AML-193 (cell line): ENCODE measurements around the gene BACE2.
"Not testable (repeated sequence)": the region's sequence is repeated elsewhere in the genome, so short reads cannot be mapped to it uniquely, and the experiment has no call there.

ENCODE experiments used
- DNase-seq, 2 experiments: peaks; one replicate each; lab custom pipeline; 2025; lab: John Stamatoyannopoulos, UW

BACE2 gene

DNA sequence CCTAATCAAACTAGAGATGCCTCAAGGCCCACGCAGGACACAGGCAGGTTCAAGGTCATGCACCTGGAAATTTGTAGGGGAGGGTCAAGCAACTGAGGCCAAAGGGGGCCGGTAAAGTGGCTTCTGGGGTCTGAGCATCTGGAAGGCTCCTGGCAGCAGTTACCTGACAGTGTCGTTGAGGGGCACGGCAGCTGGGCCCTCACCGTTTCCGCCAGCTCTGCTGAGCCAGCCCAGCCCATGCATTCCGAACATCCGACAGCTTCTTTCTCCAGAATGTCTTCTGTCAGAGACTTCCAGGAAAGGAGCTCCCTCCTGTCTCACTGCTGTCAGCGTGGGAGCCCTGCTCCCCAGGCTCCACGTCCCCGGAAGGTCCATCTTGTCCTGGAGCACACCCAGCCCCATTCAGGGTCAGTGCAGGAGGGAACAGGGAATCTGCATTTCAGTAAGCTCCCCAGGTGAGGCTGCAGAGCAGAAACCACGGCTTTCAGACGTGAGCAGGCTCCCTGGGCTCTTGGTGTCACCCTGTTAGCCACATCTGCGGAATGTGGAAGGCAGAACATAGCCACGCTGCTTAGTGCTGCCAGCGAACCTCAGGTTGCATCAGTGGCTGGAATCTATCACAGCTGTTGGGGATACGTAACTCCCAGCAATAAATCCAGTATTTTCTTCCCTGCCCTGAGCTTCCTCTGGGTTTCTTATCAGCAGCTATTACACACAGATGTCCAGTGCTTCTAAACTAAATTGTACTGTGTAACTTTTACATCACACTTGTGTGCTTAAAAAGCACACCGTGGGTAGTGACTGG, 112.4 kb downstream of the BACE2 start:
- no peak for DNase-seq

GRCh38 chr21:41282412-41282811, 114.5 kb downstream of the BACE2 start:
- no peak for DNase-seq

DNA sequence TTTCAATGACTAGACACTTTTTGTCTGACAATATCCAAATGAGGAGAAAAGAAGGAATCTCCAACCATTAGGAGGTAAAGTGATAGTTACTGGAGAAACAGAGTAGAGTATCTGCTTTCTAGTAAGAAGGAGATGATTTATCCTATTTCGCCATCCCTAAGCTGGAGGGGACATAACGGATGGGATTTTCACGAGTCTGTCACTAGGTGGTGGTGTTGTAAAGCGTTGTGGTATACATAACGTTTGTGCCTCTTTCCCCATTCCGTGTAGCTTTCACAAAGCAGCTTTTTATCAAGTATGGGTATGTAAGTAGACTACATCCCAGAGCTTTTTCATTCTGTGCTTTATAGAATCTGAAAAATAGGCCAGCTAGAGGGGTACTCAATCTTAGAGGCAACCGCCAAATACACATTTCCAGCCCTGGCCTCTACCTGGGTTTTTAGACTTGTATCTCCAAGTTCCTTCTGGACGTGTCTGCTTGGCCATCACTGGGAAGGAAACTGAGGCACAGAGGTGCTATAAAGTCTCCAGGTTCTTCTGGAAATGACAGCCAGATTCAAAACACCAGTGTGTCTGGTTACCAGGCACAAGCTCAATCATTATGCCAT, 115.4 kb downstream of the BACE2 start:
- peak; percentile 67 to 78 for DNase-seq

GRCh38 chr21:41289431-41289830, 121.5 kb downstream of the BACE2 start:
- no peak for DNase-seq

DNA sequence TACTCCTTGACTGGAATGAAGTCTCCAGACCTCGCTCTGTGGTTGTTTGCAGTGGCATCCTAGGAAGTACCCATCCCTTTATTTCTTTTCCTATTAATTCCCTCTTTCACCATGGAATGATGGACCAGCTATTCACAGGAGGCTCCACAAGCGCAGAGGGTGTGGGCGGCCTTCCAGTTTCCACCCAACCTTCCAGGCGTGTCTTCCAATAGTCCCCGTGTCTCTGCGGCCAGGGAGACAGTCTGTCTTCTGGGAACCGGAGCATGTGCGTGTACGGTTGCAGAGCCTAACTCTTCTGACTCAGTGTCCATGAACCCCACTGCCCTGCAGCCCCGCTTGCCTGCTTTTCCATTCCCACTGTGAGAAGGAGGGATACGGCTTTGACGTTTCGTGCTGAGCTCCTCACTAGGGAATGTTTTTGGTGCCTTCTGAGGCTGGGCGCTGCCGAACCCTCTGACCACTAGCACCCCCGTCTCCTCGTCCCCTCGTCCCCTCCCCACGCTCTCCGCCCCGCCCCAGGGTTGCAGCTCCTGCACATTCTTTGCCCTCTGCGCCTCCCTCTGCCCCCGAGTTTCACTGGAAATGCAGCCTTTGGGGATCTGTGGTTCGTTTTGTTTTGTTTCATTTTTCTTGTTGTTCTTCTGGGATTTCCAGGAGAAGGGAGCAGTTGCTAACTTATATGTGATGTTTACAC, 122.3 kb downstream of the BACE2 start:
- DNase-seq, result no peak

- DNase-seq, result no peak
These were observed 126.7 kb downstream of the BACE2 start for GRCh38 chr21:41294548-41295231.

GRCh38 chr21:41295721-41296254, 127.8 kb downstream of the BACE2 start:
- no peak for DNase-seq

- no peak for DNase-seq
These were observed 135.0 kb downstream of the BACE2 start for GRCh38 chr21:41302976-41303375.

DNA sequence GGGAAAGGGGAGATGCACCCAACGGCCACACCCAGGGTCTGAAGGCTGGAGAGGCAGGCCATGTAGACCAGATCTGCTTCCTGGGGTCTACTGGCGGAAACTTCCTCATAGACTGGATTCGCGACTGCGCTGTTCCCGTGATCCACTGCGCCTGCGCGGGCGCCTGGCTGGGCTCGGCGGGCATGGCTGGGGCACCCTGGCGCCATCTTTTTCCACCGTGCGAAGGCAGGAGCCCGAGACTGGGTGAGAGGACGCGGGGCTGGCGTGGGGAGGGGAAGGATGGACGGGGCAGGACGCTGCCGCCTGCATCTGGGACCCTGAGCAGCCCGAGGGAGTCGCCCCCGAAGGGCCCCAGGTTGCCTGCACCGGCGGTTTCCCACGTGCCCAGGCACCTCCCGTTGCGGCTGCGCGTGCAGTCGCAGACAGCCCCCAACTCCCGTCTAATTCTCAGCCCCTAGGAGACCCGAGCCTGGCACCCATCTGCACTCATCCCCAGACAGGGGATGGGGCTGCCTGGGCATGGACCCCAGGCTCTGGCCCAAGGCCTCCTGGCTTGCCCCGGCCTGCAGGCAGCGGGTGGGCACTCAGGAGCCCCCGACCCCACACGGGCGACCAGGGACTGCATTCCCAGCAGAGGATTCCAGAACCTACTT, 136.2 kb downstream of the BACE2 start:
- no peak for DNase-seq

DNA sequence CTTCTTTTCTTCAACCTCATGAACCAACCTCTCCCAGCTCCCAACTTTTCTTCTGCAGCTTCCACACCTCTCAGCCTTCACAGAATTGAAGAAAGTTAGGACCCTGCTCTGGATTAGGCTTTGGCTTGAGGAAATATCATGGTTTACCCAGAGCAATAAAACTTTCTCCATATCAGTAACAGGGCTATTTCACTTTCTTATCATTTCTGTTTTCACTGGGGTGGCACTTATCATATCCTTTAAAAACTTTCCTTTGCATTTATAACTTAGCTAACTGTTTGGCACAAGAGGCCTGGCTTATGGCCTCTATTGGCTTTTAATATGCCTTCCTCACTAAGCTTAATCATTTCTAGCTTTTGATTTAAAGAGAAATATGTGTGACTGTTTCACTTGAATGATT, 139.3 kb downstream of the BACE2 start:
- DNase-seq, result no peak

- not testable (repeated sequence) for DNase-seq
These were observed 145.6 kb downstream of the BACE2 start for GRCh38 chr21:41313285-41314164.

DNA sequence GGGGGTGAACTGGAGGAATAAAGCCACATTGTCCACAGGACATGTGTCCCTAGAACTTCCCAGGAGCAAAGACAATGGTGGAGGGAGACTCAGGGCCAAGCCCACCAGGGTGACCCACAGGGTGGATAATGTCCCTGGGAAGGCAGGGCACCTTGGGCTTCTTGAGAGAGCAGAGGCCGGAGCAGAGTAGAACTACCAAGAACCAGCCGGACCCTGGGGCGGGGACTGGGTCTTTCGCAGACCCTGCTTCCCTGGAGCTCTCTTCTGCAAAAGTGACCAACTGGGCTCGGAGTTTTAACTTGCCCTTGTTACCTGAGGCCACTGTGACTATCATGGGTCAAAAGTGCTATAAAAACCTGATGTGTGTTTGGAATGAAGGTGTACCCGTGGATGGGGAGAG, 147.8 kb downstream of the BACE2 start:
- no peak for DNase-seq

GRCh38 chr21:41316200-41317062, 148.5 kb downstream of the BACE2 start, which contains the start of gene FAM3B:
Gene FAM3B, plus strand, starts transcription at chr21:41316801. Its CDS starts 79 bp downstream, at chr21:41316880.
- no peak for DNase-seq

- no peak for DNase-seq
These were observed 149.1 kb downstream of the BACE2 start for GRCh38 chr21:41317063-41317392.

- DNase-seq, result no peak
These were observed 149.5 kb downstream of the BACE2 start for GRCh38 chr21:41317458-41317857.

DNA sequence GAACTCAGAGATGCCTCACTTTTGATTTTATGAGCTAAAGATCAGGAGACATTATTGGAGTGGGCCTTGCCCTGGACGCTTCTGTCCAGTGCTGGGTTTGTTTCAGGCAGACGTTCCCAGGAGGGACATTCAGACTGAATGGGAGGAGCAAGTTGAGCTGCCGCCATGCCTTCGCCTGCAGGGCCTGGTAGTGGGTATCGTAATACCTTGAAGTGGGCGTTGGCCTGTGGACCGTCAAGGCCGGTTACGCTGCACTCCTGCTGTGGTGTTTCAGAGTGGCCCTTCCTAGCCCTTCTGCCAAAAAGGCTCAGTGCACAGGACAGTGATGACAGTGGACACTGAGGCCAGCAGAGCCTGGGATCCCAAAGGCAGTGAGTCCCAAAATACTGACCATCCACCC, 150.3 kb downstream of the BACE2 start:
- no peak for DNase-seq

GRCh38 chr21:41319273-41319672, 151.3 kb downstream of the BACE2 start:
- DNase-seq, result no peak

DNA sequence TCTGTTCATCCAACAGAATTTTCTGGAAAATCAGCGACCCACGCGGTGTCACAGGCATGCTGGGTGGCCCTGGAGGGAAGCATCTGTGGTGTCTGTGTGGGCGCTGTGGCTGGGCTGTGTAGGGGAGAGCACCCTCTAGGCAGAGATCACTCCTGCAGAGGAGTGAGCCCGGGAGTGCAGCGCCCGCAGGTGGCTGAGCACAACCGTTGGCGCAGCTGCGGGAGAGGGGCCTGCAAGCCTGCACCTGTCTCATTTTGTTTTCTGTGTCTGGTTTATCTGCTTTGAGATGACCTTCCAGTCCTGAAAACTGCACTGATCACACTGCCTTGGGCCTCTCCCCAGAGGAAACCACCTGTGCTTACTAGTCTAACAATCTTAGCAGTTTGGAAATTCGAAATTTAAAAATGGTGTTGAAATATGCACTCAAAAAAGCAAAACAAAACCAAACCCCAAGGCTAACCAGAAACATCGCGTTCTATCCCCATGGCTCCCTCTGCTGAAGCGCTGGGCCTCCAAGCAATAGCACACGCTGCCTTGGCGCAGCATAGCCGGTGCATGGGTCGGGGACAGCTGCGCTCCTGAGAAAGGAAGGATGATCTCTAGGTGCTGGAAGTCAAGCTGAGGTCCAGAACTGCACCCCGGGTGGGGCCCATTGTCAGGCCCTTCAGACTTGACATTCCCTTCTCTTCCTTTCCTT, 153.4 kb downstream of the BACE2 start:
- no peak for DNase-seq

- DNase-seq, result no peak
These were observed 154.0 kb downstream of the BACE2 start for GRCh38 chr21:41321908-41322495.
